HG03196 (cell line): ENCODE results near the gene KDELR3.
"Not testable (repeated sequence)": the region's sequence is repeated elsewhere in the genome, so short reads cannot be mapped to it uniquely, and the experiment has no call there.

Experiments
- ATAC-seq: cut with Tn5 transposase; IDR thresholded peaks from one replicate; pipeline ENCODE4 v1.9.1; 2021; ENCODE audit not compliant: unreplicated experiment

The KDELR3 gene

GRCh38 chr22:38455530-38456271, 12.2 kb upstream of the KDELR3 start:
- ATAC-seq, result no peak

- no peak for ATAC-seq
Measured at GRCh38 chr22:38456272-38456835, 11.5 kb upstream of the KDELR3 start.

- ATAC-seq, result no peak
Measured at GRCh38 chr22:38456841-38457699, 10.8 kb upstream of the KDELR3 start.

GRCh38 chr22:38460426-38460840, 7.5 kb upstream of the KDELR3 start:
- no peak for ATAC-seq

GRCh38 chr22:38461057-38461413, 6.9 kb upstream of the KDELR3 start:
- ATAC-seq, result no peak

- ATAC-seq, result no peak
Measured at GRCh38 chr22:38461414-38462081, 6.3 kb upstream of the KDELR3 start.

- ATAC-seq, result no peak
Measured at GRCh38 chr22:38462960-38463784, 4.7 kb upstream of the KDELR3 start.

GRCh38 chr22:38464992-38465672, 2.8 kb upstream of the KDELR3 start:
- ATAC-seq, result no peak

- ATAC-seq, result no peak
Measured at GRCh38 chr22:38465673-38466490, 2.0 kb upstream of the KDELR3 start.

- no peak for ATAC-seq
Measured at GRCh38 chr22:38467438-38467903, 425 bp upstream of the KDELR3 start.

- ATAC-seq, result no peak
Measured at GRCh38 chr22:38468443-38469305, 778 bp downstream of the KDELR3 start.

GRCh38 chr22:38469306-38469781, 1.4 kb downstream of the KDELR3 start:
- no peak for ATAC-seq

GRCh38 chr22:38470179-38470578, 2.3 kb downstream of the KDELR3 start:
- ATAC-seq, result not testable (repeated sequence)

- ATAC-seq, result no peak
Measured at GRCh38 chr22:38471237-38471636, 3.3 kb downstream of the KDELR3 start.

GRCh38 chr22:38474003-38474607, 6.2 kb downstream of the KDELR3 start:
- no peak for ATAC-seq

GRCh38 chr22:38477585-38477984, 9.7 kb downstream of the KDELR3 start:
- no peak for ATAC-seq

- ATAC-seq, result no peak
Measured at GRCh38 chr22:38479096-38479837, 11.4 kb downstream of the KDELR3 start.
